ENCODE results near the gene BAG1. TPM values are rescaled to one million over a fixed set of nuclear protein-coding genes. Genes with fewer than 3 reads are reported as not detected.

The BAG1 gene
- total RNA-seq, 3 donors from 2014 or later = 34.7 to 54.7 (median 44.9) TPM

DNA sequence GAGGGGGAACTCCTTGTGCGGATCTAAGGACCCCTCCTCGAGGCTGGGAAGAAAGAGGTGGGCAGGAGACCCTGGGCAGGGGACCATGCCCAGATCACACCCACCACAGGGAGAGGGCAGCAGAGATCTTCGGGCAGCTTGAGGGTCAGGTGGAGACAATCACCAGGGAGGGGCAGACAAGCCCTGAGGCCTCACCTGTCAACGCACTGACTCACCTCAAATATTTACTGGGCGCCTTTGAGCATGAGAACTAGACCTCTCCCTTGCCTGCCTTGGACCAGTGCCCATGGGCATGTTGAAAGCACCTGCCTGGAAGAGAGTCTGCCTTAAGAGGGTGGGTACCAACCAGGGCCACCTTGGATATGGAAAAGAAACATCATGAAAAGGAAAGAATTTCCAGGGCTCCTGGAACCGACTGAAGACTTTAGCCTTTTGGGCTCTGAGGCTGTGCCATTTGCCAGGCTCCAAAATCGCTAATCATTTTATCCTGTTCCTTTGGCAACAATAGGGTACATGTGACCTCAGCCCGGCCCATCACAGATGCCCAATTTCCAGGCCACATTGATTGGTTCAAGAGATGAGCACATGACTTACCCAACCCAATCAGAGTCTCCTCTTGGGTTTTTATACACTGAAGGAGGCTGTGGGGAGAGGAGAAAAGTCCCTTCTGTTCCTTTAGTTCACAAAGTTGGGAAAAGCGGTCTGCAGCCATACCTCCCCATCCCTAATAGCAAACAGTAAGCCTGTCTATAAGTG is 35.0 kb downstream of the BAG1 start:
- H3K27ac ChIP-seq = peak overlapping the region; percentile 22 to 75

DNA sequence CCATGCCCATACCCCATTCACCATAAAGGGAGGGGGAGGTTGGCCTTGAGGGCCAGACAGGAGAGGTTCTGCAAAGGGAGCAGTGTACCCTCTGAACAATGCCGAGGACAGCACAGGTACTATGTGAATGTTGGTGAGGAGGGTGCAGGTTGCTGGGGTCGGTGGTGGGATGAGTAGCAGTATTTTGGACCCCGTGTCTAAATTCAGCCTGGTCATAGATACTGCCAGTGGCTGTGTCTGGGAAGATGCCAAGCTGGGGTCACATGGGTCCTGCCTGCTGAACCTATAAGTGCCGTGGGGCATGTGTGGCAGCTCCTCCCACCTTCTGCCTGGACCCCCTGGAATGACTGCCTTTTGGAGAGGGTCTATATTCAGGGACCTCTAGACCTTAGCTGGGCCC is 35.9 kb downstream of the BAG1 start:
- TF ChIP-seq, protein P1, sequence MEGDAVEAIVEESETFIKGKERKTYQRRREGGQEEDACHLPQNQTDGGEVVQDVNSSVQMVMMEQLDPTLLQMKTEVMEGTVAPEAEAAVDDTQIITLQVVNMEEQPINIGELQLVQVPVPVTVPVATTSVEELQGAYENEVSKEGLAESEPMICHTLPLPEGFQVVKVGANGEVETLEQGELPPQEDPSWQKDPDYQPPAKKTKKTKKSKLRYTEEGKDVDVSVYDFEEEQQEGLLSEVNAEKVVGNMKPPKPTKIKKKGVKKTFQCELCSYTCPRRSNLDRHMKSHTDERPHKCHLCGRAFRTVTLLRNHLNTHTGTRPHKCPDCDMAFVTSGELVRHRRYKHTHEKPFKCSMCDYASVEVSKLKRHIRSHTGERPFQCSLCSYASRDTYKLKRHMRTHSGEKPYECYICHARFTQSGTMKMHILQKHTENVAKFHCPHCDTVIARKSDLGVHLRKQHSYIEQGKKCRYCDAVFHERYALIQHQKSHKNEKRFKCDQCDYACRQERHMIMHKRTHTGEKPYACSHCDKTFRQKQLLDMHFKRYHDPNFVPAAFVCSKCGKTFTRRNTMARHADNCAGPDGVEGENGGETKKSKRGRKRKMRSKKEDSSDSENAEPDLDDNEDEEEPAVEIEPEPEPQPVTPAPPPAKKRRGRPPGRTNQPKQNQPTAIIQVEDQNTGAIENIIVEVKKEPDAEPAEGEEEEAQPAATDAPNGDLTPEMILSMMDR (IDR thresholded peaks at IDR 0.05) = no peak
- TF ChIP-seq POLR2A (IDR thresholded peaks at IDR 0.05) (no peak), POLR2AphosphoS5 (IDR thresholded peaks at IDR 0.05) (no peak)
- Histone ChIP-seq H3K27me3 (no peaks in the 10 kb centered on the region), H3K4me3 (no peak overlapping the region), H3K27ac (peak overlapping the region in 1 of 2 donors; percentile 75), H3K9me3 (no peaks in the 10 kb centered on the region), H3K4me1 (no peaks in the 10 kb centered on the region), H3K36me3 (no peaks in the 10 kb centered on the region)
- no peak for DNase-seq (ENCODE audit: low spot score in 2 of 2)
- intact Hi-C loops (cut with DNase I; ENCODE audit: low total_unique reads) = no loop called here

More for the DNA sequence above, 35.0 kb downstream of the BAG1 start:
- H3K27me3 ChIP-seq = no peaks in the 10 kb centered on the region
- H3K4me3 ChIP-seq = no peak overlapping the region
- no peaks in the 10 kb centered on the region for H3K9me3 ChIP-seq
- H3K36me3 ChIP-seq = no peaks in the 10 kb centered on the region
- intact Hi-C loops (cut with DNase I; ENCODE audit: low total_unique reads) = loop anchor here (5.0 kb wide), 1 partner anchor 57 kb away; no protein-coding TSS in a partner anchor
- TF ChIP-seq, protein P1 (IDR thresholded peaks at IDR 0.05) = peak in 2 of 3 donors; percentile 35 to 40
- TF ChIP-seq POLR2AphosphoS5 (IDR thresholded peaks at IDR 0.05) (peak in 2 of 3 donors; percentile 26 to 51), POLR2A (IDR thresholded peaks at IDR 0.05) (no peak)
- DNase-seq (ENCODE audit: low spot score in 2 of 2) = peak; percentile 84 to 91
- no peaks in the 10 kb centered on the region for H3K4me1 ChIP-seq

DNA sequence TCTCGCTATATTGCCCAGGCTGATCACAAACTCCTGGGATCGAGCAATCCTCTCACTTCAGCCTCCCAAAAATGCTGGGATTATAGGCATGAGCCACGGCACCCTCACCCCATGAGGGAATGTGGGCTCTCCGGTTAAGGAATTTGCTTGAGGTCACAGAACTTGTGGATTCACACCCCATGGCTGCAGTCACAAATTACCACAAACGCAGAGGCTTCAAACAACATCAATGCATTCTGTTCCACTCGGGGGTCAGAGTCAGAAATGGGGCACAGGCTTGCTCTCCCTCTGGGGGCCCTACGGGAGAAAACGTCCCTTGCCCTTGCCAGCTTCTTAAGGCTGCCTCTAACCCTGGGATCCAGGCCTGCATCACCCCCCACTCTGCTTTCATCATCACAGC is 36.8 kb downstream of the BAG1 start:
- no peak for DNase-seq (ENCODE audit: low spot score in 2 of 2)
- H3K27ac ChIP-seq = no peak overlapping the region
- intact Hi-C loops (cut with DNase I; ENCODE audit: low total_unique reads) = no loop called here

DNA sequence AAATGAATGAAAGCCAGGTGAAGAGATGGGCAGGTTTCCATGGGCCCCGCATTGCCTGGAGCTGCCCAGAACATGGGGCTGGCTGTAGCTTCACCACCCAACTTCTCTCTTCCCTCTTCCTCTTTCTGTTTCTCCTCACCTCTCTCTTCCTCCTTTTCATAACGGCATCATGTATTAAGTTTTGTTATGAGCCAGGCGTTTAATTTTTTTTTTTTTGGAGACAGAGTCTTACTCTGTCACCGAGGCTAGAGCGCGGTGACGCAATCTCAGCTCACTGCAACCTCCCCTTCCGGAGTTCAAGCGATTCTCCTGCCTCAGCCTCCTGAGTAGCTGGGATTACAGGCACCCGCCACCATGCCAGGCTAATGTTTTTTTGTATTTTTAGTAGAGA is 37.5 kb downstream of the BAG1 start:
- no peak for TF ChIP-seq POLR2AphosphoS5 (IDR thresholded peaks at IDR 0.05)
- TF ChIP-seq, protein P1 (IDR thresholded peaks at IDR 0.05) = no peak
- H3K27ac ChIP-seq = no peak overlapping the region

More for the DNA sequence above, 36.8 kb downstream of the BAG1 start:
- Histone ChIP-seq H3K4me1 (no peaks in the 10 kb centered on the region), H3K9me3 (no peaks in the 10 kb centered on the region), H3K27me3 (no peaks in the 10 kb centered on the region), H3K36me3 (no peaks in the 10 kb centered on the region), H3K4me3 (no peak overlapping the region)
- TF ChIP-seq, protein P1 (IDR thresholded peaks at IDR 0.05) = no peak
- TF ChIP-seq POLR2AphosphoS5 (IDR thresholded peaks at IDR 0.05) (no peak), POLR2A (IDR thresholded peaks at IDR 0.05) (no peak)

DNA sequence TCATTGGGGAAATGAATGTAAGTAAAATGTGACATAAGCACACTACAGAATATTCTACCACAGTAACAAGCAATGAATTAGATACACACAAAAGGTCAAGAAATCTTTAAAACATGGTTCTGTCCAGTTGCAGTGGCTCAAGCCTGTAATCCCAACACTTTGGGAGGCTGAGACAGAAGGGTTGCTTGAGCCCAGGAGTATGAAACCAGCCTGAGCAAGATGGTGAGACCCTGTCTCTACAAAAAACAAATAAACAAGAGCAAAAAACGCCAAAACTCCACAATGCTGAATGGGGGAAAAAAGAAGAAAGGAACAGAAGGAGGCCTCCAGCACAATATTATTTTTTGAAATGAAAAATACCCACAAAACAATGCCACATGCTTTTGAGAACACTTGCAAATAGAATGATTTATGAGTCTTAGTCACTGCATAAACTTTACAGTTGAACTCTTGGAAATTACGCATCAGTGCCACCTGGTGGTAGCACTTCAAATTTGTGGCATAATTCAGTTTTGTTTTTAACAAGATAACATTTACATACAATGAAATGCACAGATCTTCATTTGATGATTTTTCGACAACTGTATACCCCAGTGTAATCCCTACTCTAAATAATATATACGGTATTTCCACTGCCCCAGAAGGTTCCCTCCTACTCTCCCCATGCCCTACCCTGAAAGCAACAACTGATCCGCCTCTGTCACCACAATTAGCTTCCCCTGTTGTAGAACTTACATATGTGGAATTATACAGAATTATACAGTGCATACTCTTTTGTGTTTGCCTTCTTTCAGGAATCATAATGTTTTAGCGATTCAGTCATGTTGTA is 39.0 kb downstream of the BAG1 start:
- H3K4me1 ChIP-seq = no peaks in the 10 kb centered on the region
- no peaks in the 10 kb centered on the region for H3K27me3 ChIP-seq
- DNase-seq (ENCODE audit: low spot score in 2 of 2) = peak; percentile 37 to 61
- H3K4me3 ChIP-seq = no peak overlapping the region
- no peak for TF ChIP-seq POLR2A (IDR thresholded peaks at IDR 0.05)
- peak in 2 of 3 donors; percentile 15 to 48 for TF ChIP-seq POLR2AphosphoS5 (IDR thresholded peaks at IDR 0.05)
- TF ChIP-seq, protein P1 (IDR thresholded peaks at IDR 0.05) = peak; percentile 80 to 89 (median 86)
- no peak overlapping the region for H3K27ac ChIP-seq
- intact Hi-C loops (cut with DNase I; ENCODE audit: low total_unique reads) = no loop called here
- no peaks in the 10 kb centered on the region for H3K9me3 ChIP-seq
- H3K36me3 ChIP-seq = no peaks in the 10 kb centered on the region

More for the DNA sequence above, 37.5 kb downstream of the BAG1 start:
- H3K4me3 ChIP-seq = no peak overlapping the region
- H3K4me1 ChIP-seq = no peaks in the 10 kb centered on the region
- H3K36me3 ChIP-seq = no peaks in the 10 kb centered on the region
- intact Hi-C loops (cut with DNase I; ENCODE audit: low total_unique reads) = no loop called here
- DNase-seq (ENCODE audit: low spot score in 2 of 2) = no peak
- no peaks in the 10 kb centered on the region for H3K27me3 ChIP-seq
- no peaks in the 10 kb centered on the region for H3K9me3 ChIP-seq
